Neural cell (in vitro differentiated cells): Measurements from ENCODE around the gene MYO10. TPM values are rescaled to one million over a fixed set of nuclear protein-coding genes. Genes with fewer than 3 reads are reported as not detected.

ENCODE experiments used
- H2AFZ ChIP-seq: fragments of 200-600, 300-800 bp; sonication (generic), shearing (Covaris generic); 2 replicates; pipeline ENCODE4 v1.6.0; 2014; ENCODE audit warnings: low read depth, mild to moderate bottlenecking, antibody characterized with exemption, low read length, moderate library complexity
- H3F3A ChIP-seq: fragments of 200-600 bp; shearing (Covaris generic); 2 replicates; pipeline ENCODE4 v1.6.1; 2016; ENCODE audit warnings: mild to moderate bottlenecking, moderate library complexity, mixed read lengths, antibody characterized with exemption, low read length; ENCODE audit not compliant: insufficient read depth, poor library complexity, severe bottlenecking
- H3K27ac ChIP-seq: fragments of 200-600, 300-800 bp; sonication (generic), shearing (Covaris generic); 2 replicates; pipeline ENCODE4 v1.5.1; 2014; ENCODE audit warnings: mild to moderate bottlenecking, low read length, moderate library complexity
- H3K27me3 ChIP-seq: fragments of 300-800, 200-600 bp; sonication (generic), shearing (Covaris generic); 2 replicates; pipeline ENCODE4 v1.6.0; 2014; ENCODE audit warnings: mild to moderate bottlenecking, low read depth, low read length, moderate library complexity; ENCODE audit not compliant: insufficient read depth
- H3K36me3 ChIP-seq: fragments of 300-800, 200-600 bp; sonication (generic), shearing (Covaris generic); 2 replicates; pipeline ENCODE4 v1.5.1; 2014; ENCODE audit warnings: mild to moderate bottlenecking, antibody characterized with exemption, low read length, moderate library complexity; ENCODE audit not compliant: insufficient read depth
- H3K4me2 ChIP-seq: fragments of 300-800, 200-600 bp; sonication (generic), shearing (Covaris generic); 2 replicates; pipeline ENCODE4 v1.6.0; 2014; ENCODE audit warnings: mild to moderate bottlenecking, low read length
- H3K4me3 ChIP-seq: fragments of 300-800, 200-600 bp; sonication (generic), shearing (Covaris generic); 2 replicates; pipeline ENCODE4 v1.5.1; 2014; ENCODE audit warnings: mild to moderate bottlenecking, low read length, moderate library complexity
- H3K79me2 ChIP-seq: fragments of 200-600 bp; shearing (Covaris generic); replicated peaks from 2 replicates; pipeline ENCODE4 v1.6.0; 2014; ENCODE audit warnings: mild to moderate bottlenecking, low read length, moderate library complexity; ENCODE audit not compliant: insufficient read depth
- H3K9ac ChIP-seq: fragments of 300-800, 200-600 bp; sonication (generic), shearing (Covaris generic); 2 replicates; pipeline ENCODE4 v1.6.1; 2016; ENCODE audit warnings: mild to moderate bottlenecking, low read length, mixed read lengths
- H3K9me2 ChIP-seq: fragments of 200-600 bp; shearing (Covaris generic); 2 replicates; pipeline ENCODE4 v1.6.1; 2016; ENCODE audit warnings: mild to moderate bottlenecking, low read length, mixed read lengths; ENCODE audit not compliant: insufficient read depth
- H3K9me3 ChIP-seq: fragments of 200-600, 300-800 bp; sonication (generic), shearing (Covaris generic); 2 replicates; pipeline ENCODE4 v1.6.1; 2016; ENCODE audit warnings: mild to moderate bottlenecking, mixed run types, low read length, moderate library complexity, mixed read lengths
- H4K20me1 ChIP-seq: fragments of 200-600 bp; shearing (Covaris generic); 2 replicates; pipeline ENCODE4 v1.6.1; 2016; ENCODE audit warnings: mild to moderate bottlenecking, mixed run types; ENCODE audit not compliant: insufficient read depth
- EP300 ChIP-seq: fragments of 450-650 bp; conservative IDR thresholded peaks from 2 replicates; pipeline ENCODE4 v1.6.1; 2014; ENCODE audit warnings: antibody characterized with exemption, mild to moderate bottlenecking, moderate library complexity; ENCODE audit not compliant: poor library complexity, severe bottlenecking
- EZH2 ChIP-seq: fragments of 200-600, 300-800 bp; shearing (Covaris generic), sonication (generic); IDR thresholded peaks from 2 replicates; pipeline ENCODE4 v1.6.1; 2014; ENCODE audit warnings: antibody characterized with exemption, low read length, borderline replicate concordance, mild to moderate bottlenecking; ENCODE audit not compliant: insufficient read depth, poor library complexity, severe bottlenecking
- MXI1 ChIP-seq: fragments of 450-650 bp; conservative IDR thresholded peaks from 2 replicates; pipeline ENCODE4 v1.6.1; 2014; ENCODE audit warnings: antibody characterized with exemption, mild to moderate bottlenecking; ENCODE audit not compliant: poor library complexity, severe bottlenecking
- POLR2AphosphoS5 ChIP-seq: IDR thresholded peaks from 2 replicates; pipeline ENCODE4 v1.6.1; 2012
- RAD21 ChIP-seq: fragments of 450-650 bp; conservative IDR thresholded peaks from 2 replicates; pipeline ENCODE4 v1.6.1; 2014; ENCODE audit warnings: antibody characterized with exemption, mild to moderate bottlenecking, moderate library complexity
- SMC3 ChIP-seq: fragments of 450-650 bp; conservative IDR thresholded peaks from 2 replicates; pipeline ENCODE4 v1.6.1; 2014; ENCODE audit warnings: antibody characterized with exemption, mild to moderate bottlenecking, moderate library complexity; ENCODE audit not compliant: poor library complexity
- TAF1 ChIP-seq: IDR thresholded peaks from 2 replicates; pipeline ENCODE4 v1.6.1; 2012; ENCODE audit warnings: low read depth
- polyA plus RNA-seq: library from polyadenylated mRNA; depleted of rRNA; stranded (reverse); fragments of >200 nt; gene quantifications from 2 replicates; pipeline ENCODE4 v1.2.3, GENCODE V29; 2014
- TF ChIP-seq, protein P1 (sequence below): fragments of 450-650 bp; IDR thresholded peaks from 2 replicates; pipeline ENCODE4 v1.5.1; 2014; ENCODE audit warnings: antibody characterized with exemption, mild to moderate bottlenecking, moderate library complexity; ENCODE audit not compliant: poor library complexity, severe bottlenecking
- TF ChIP-seq, protein P2 (sequence below): IDR thresholded peaks from 2 replicates; pipeline ENCODE4 v1.6.1; 2012; ENCODE audit warnings: borderline replicate concordance

MYO10 gene
- polyA plus RNA-seq, 1 donor from 2014 or later, result 3.2 TPM

DNA sequence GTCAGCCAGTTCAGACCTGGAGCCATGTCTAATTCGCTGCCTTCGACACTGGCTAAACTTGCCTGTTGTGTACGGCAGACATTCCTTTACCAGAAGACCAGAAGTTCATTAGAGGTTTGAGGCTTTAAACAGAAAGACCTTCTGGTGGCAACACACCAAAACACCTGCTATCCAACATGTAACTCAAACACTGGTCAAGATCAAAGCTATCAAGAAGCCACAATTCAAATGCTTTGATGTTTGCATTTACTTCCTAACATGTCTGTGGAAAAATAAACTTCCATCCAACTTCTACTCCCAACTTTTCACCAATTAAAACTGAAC lies 228.3 kb downstream of the MYO10 start:
- H2AFZ ChIP-seq, result no peak overlapping the region
- no peak overlapping the region for H3K9ac ChIP-seq
- H3K9me3 ChIP-seq, result no peaks in the 10 kb centered on the region
- H3K9me2 ChIP-seq, result no peaks in the 10 kb centered on the region
- H3F3A ChIP-seq, result no peaks in the 10 kb centered on the region
- no peaks in the 10 kb centered on the region for H3K27me3 ChIP-seq
- peaks cover 4% of the 10 kb centered on the region for H3K36me3 ChIP-seq
- TF ChIP-seq, protein P1, sequence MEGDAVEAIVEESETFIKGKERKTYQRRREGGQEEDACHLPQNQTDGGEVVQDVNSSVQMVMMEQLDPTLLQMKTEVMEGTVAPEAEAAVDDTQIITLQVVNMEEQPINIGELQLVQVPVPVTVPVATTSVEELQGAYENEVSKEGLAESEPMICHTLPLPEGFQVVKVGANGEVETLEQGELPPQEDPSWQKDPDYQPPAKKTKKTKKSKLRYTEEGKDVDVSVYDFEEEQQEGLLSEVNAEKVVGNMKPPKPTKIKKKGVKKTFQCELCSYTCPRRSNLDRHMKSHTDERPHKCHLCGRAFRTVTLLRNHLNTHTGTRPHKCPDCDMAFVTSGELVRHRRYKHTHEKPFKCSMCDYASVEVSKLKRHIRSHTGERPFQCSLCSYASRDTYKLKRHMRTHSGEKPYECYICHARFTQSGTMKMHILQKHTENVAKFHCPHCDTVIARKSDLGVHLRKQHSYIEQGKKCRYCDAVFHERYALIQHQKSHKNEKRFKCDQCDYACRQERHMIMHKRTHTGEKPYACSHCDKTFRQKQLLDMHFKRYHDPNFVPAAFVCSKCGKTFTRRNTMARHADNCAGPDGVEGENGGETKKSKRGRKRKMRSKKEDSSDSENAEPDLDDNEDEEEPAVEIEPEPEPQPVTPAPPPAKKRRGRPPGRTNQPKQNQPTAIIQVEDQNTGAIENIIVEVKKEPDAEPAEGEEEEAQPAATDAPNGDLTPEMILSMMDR, result no peak
- TF ChIP-seq EP300 (no peak), POLR2AphosphoS5 (no peak), EZH2 (no peak), TAF1 (no peak), RAD21 (no peak)
- no peaks in the 10 kb centered on the region for H4K20me1 ChIP-seq
- H3K79me2 ChIP-seq, result peaks cover 57% of the 10 kb centered on the region
- H3K4me2 ChIP-seq, result no peak overlapping the region
- H3K4me3 ChIP-seq, result no peak overlapping the region
- no peak overlapping the region for H3K27ac ChIP-seq

DNA sequence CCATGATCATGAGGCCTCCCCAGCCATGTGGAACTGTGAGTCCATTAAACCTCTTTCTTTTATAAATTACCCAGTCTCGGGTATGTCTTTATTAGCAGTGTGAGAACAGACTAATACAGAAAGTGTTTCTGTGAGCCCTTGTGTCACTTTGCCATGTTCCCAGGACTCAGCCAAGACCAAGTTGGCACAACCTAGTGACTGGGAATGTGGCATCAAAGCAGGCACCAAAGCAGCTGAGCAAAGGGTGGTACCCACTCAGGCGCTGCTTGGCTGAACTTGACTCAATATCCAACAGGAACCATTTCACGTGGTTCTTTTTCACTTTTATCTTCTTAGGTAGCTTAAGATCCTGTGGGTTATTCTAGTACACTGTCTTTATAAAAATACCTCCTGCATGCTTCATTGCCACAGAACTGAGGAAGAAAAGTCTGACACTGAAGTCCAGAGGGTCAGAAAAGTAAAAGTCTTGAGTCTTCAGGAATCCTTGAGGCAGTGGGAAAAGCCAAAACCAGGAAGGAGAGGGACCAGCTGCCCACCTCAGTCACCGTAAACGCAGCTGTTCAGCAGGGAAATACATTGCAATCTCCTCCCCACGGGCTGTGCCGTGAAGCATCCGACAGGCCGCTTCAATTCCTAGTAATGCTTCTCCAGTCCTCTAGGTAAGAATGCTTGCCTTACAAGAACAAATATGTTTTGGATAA lies 228.8 kb downstream of the MYO10 start:
- H3K9ac ChIP-seq, result no peak overlapping the region
- TF ChIP-seq TAF1 (no peak), SMC3 (no peak), MXI1 (no peak), EZH2 (no peak), POLR2AphosphoS5 (no peak), EP300 (no peak), RAD21 (no peak)
- TF ChIP-seq, protein P1, result no peak
- TF ChIP-seq, protein P2, sequence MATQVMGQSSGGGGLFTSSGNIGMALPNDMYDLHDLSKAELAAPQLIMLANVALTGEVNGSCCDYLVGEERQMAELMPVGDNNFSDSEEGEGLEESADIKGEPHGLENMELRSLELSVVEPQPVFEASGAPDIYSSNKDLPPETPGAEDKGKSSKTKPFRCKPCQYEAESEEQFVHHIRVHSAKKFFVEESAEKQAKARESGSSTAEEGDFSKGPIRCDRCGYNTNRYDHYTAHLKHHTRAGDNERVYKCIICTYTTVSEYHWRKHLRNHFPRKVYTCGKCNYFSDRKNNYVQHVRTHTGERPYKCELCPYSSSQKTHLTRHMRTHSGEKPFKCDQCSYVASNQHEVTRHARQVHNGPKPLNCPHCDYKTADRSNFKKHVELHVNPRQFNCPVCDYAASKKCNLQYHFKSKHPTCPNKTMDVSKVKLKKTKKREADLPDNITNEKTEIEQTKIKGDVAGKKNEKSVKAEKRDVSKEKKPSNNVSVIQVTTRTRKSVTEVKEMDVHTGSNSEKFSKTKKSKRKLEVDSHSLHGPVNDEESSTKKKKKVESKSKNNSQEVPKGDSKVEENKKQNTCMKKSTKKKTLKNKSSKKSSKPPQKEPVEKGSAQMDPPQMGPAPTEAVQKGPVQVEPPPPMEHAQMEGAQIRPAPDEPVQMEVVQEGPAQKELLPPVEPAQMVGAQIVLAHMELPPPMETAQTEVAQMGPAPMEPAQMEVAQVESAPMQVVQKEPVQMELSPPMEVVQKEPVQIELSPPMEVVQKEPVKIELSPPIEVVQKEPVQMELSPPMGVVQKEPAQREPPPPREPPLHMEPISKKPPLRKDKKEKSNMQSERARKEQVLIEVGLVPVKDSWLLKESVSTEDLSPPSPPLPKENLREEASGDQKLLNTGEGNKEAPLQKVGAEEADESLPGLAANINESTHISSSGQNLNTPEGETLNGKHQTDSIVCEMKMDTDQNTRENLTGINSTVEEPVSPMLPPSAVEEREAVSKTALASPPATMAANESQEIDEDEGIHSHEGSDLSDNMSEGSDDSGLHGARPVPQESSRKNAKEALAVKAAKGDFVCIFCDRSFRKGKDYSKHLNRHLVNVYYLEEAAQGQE, result no peak
- no peak overlapping the region for H3K4me3 ChIP-seq
- peaks cover 4% of the 10 kb centered on the region for H3K36me3 ChIP-seq
- no peaks in the 10 kb centered on the region for H3F3A ChIP-seq
- H3K27me3 ChIP-seq, result no peaks in the 10 kb centered on the region
- H3K4me2 ChIP-seq, result no peak overlapping the region
- no peaks in the 10 kb centered on the region for H3K9me3 ChIP-seq
- no peak overlapping the region for H3K27ac ChIP-seq
- H3K79me2 ChIP-seq, result peaks cover 52% of the 10 kb centered on the region
- no peak overlapping the region for H2AFZ ChIP-seq
- H4K20me1 ChIP-seq, result no peaks in the 10 kb centered on the region
- H3K9me2 ChIP-seq, result no peaks in the 10 kb centered on the region
